ENCODE results near the gene C9orf50. TPM values are rescaled to one million over a fixed set of nuclear protein-coding genes. Genes with fewer than 3 reads are reported as not detected.

Gene C9orf50
- total and polyA plus RNA-seq, 11 donors = not detected

DNA sequence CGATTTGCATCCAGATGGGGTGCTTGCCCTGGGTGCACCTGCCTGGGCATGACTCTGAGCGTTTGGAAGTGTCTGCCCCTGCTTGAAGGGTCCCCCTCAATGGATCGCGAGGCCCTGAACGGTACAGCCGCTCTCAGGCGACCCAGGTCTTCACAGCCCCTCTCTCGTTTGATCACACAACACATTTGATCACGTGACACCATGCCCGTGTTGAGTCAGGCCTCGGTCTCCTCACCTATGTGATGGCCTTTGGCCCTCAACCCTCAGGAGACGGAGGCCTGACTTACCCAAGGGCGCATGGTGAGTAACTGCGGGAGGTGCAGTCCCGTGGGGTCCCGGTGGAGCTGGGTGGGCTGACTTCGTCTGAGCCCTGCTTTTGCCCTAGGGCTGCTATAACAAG is 24.0 kb upstream of the C9orf50 start:
- Histone ChIP-seq H3K27me3 (no peaks in the 10 kb centered on the region), H3K9me3 (no peaks in the 10 kb centered on the region), H3K27ac (no peak overlapping the region), H3K36me3 (no peaks in the 10 kb centered on the region), H3K4me1 (peaks cover 0 to 21% (median 17%) of the 10 kb centered on the region in 12 donors), H3K4me3 (no peak overlapping the region)
- intact Hi-C loops (cut with DNase I) = loop anchor here (5.0 to 10.0 kb wide), 7 partner anchors 77 to 137 kb away; no protein-coding TSS in a partner anchor
- ATAC-seq (no peak), DNase-seq (no peak)
- TF ChIP-seq, protein P1, sequence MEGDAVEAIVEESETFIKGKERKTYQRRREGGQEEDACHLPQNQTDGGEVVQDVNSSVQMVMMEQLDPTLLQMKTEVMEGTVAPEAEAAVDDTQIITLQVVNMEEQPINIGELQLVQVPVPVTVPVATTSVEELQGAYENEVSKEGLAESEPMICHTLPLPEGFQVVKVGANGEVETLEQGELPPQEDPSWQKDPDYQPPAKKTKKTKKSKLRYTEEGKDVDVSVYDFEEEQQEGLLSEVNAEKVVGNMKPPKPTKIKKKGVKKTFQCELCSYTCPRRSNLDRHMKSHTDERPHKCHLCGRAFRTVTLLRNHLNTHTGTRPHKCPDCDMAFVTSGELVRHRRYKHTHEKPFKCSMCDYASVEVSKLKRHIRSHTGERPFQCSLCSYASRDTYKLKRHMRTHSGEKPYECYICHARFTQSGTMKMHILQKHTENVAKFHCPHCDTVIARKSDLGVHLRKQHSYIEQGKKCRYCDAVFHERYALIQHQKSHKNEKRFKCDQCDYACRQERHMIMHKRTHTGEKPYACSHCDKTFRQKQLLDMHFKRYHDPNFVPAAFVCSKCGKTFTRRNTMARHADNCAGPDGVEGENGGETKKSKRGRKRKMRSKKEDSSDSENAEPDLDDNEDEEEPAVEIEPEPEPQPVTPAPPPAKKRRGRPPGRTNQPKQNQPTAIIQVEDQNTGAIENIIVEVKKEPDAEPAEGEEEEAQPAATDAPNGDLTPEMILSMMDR (IDR thresholded peaks at IDR 0.05) = no peak
- no peak for TF ChIP-seq POLR2A (IDR thresholded peaks at IDR 0.05)
- 68 to 77% (median 74%) methylated on average over 13 to 17 of the region's 17 CpGs for WGBS, 4 donors

DNA sequence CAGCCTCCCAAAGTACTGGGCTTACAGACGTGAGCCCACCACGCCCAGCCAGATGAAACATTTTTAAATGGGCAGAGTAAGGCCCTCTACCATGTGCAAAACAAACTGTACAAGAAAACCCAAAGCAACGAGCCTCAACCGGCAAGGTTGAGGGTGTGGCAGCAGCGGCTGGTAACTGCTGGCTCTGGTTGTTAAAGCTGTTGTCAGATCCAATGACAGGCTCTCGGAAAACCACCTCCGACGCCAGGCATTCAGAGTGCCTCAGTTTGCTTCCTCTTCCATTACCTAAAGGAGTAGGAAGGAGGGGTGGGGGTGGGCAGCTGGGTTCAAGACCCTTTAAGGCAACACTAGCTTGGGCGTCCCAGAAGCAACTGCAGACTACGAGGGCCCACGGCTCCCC is 23.5 kb upstream of the C9orf50 start:
- intact Hi-C loops (cut with DNase I) = loop anchor here in 9 of 10 donors (5.0 to 10.0 kb wide), 5 partner anchors 80 to 138 kb away; no protein-coding TSS in a partner anchor
- H3K27ac ChIP-seq = no peak overlapping the region
- TF ChIP-seq, protein P1 (IDR thresholded peaks at IDR 0.05) = no peak
- no peak for TF ChIP-seq POLR2A (IDR thresholded peaks at IDR 0.05)
- H3K27me3 ChIP-seq = no peaks in the 10 kb centered on the region
- WGBS, 4 donors = 55 to 77% (median 69%) methylated on average over 10 to 11 of the region's 11 CpGs
- peaks cover 0 to 26% (median 21%) of the 10 kb centered on the region in 12 donors for H3K4me1 ChIP-seq
- no peak for ATAC-seq
- H3K4me3 ChIP-seq = no peak overlapping the region
- H3K36me3 ChIP-seq = peaks cover 0 to 5% (median under 1%) of the 10 kb centered on the region in 9 donors
- no peaks in the 10 kb centered on the region for H3K9me3 ChIP-seq
- DNase-seq = no peak

DNA sequence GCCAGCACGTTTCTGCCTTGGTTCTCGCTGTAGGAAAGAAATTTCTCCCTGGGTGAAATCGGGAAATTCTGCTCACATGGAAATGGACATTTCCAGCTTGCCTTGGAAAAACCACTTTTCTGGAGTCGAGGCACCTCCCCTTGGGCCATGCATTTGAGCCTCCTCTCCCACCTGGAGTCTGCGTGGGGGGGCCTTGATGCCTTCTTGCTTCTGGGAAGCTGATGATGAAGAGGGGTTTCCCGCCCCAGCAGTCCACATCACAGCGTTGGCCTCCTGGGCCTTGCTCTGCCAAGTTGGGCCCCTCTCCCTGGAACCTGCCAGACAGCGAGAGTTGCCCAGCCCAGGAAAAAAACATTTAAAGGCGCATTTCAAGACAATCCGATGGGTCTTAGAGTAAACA is 22.8 kb upstream of the C9orf50 start:
- Histone ChIP-seq H3K27ac (no peak overlapping the region), H3K4me3 (no peak overlapping the region), H3K9me3 (no peaks in the 10 kb centered on the region), H3K4me1 (peaks cover 0 to 26% (median 21%) of the 10 kb centered on the region in 12 donors), H3K36me3 (peaks cover 0 to 12% (median 8%) of the 10 kb centered on the region in 9 donors), H3K27me3 (no peaks in the 10 kb centered on the region)
- DNase-seq (no peak), ATAC-seq (no peak)
- 85 to 90% (median 86%) methylated on average over 10 of the region's 10 CpGs for WGBS, 4 donors
- intact Hi-C loops (cut with DNase I) = loop anchor here (2.0 to 10.0 kb wide), 7 partner anchors 81 to 141 kb away; no protein-coding TSS in a partner anchor
- no peak for TF ChIP-seq POLR2A (IDR thresholded peaks at IDR 0.05)
- TF ChIP-seq, protein P1 (IDR thresholded peaks at IDR 0.05) = no peak

DNA sequence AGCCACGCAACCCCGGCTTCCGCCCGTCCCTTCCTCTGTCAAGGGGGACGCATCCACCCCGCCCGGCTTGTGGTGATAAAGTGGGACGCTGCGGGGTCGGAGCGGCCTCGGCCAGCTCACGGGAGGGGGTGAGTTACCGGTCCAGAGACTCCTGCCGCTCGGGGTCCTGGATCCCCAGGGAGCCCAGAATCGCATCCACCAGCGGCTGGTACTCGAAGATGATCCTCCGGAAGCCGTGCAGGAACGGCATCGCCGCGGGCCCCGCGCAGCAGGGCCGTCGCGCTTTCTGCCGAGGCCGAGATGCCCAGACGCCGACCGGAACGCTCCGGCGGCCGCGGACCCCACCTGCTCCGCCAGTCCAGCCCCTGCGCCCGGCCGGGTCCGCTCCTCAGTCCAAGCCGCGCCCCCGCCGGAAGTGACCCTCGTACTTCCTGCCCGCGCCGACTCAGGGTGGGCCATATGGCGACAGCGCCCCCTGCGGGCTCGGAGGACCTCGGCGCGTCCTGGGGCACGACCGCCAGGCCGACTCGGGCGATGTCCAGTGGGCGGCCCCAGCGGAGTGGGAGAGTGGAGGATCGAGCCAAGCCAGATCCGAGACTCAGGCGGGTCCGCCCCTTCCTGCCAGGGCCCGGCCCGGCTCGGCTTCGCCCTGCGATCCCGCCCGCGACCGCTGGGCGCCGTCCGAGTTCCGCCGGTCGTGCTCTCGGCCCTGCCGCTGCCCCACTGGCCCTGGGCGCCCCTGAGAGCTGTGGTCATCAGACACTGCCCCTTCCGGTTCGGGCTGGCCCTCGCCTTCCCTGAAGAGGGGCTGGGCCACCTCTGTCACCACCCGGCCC is 21.1 kb upstream of the C9orf50 start, which contains the start of gene ASB6:
Gene ASB6, minus strand, starts transcription at position 402 of the 836 bp plus-strand sequence. Its CDS starts 152 bp downstream, at position 250.
- peaks cover 0 to 29% (median 25%) of the 10 kb centered on the region in 9 donors for H3K36me3 ChIP-seq
- peak within 1 kb of the TSS; percentile 55 to 85 (median 82) for H3K27ac ChIP-seq
- peak in 1 of 2 donors; percentile 77 for TF ChIP-seq POLR2A (IDR thresholded peaks at IDR 0.05)
- TF ChIP-seq, protein P1 (IDR thresholded peaks at IDR 0.05) = peak; percentile 97 to 100 (median 100)
- intact Hi-C loops (cut with DNase I) = loop anchor here (2.0 to 10.0 kb wide), 7 partner anchors 83 to 143 kb away; no protein-coding TSS in a partner anchor
- H3K4me1 ChIP-seq = peaks cover 0 to 26% (median 21%) of the 10 kb centered on the region in 12 donors
- ATAC-seq (peak; percentile 93 to 97 (median 95)), DNase-seq (peak; percentile 98 to 99 (median 98))
- H3K4me3 ChIP-seq = peak within 1 kb of the TSS; percentile 69 to 100 (median 95)
- H3K9me3 ChIP-seq = no peaks in the 10 kb centered on the region
- H3K27me3 ChIP-seq = no peaks in the 10 kb centered on the region
- 0 to 1% (median 0%) methylated on average over 28 to 93 of the region's 93 CpGs for WGBS, 4 donors

All from heart left ventricle (tissue), 16 donors.